ENCODE results near the gene UST.

UST gene

GRCh38 chr6:148769304-148769968 lies 22.6 kb downstream of the UST start:
- TF ChIP-seq CTCF (IDR thresholded peaks at IDR 0.05) = no peak
- no peak for TF ChIP-seq ZFX (IDR thresholded peaks at IDR 0.05; ENCODE audit: borderline replicate concordance)
- no peak overlapping the region for H3K27ac ChIP-seq

GRCh38 chr6:148770408-148771211 lies 23.8 kb downstream of the UST start:
- TF ChIP-seq CTCF (IDR thresholded peaks at IDR 0.05) = no peak
- no peak for TF ChIP-seq ZFX (IDR thresholded peaks at IDR 0.05; ENCODE audit: borderline replicate concordance)
- H3K27ac ChIP-seq = peak overlapping the region; percentile 29

GRCh38 chr6:148771212-148771601 lies 24.4 kb downstream of the UST start:
- no peak overlapping the region for H3K27ac ChIP-seq
- TF ChIP-seq CTCF (IDR thresholded peaks at IDR 0.05) = no peak
- no peak for TF ChIP-seq ZFX (IDR thresholded peaks at IDR 0.05; ENCODE audit: borderline replicate concordance)

- TF ChIP-seq ZFX (IDR thresholded peaks at IDR 0.05; ENCODE audit: borderline replicate concordance) = no peak
- no peak for TF ChIP-seq CTCF (IDR thresholded peaks at IDR 0.05)
- H3K27ac ChIP-seq = no peak overlapping the region
These were observed 25.2 kb downstream of the UST start for GRCh38 chr6:148771896-148772554.

GRCh38 chr6:148775161-148775560 lies 28.3 kb downstream of the UST start:
- TF ChIP-seq CTCF (IDR thresholded peaks at IDR 0.05) (no peak), ZFX (IDR thresholded peaks at IDR 0.05; ENCODE audit: borderline replicate concordance) (no peak)
- H3K27ac ChIP-seq = no peak overlapping the region

- TF ChIP-seq ZFX (IDR thresholded peaks at IDR 0.05; ENCODE audit: borderline replicate concordance) = no peak
- no peak for TF ChIP-seq CTCF (IDR thresholded peaks at IDR 0.05)
- H3K27ac ChIP-seq = no peak overlapping the region
These were observed 29.8 kb downstream of the UST start for GRCh38 chr6:148776321-148777308.
